Lower lobe of right lung (tissue), 2 donors: ENCODE results near the gene MOGAT1. TPM values are rescaled to one million over a fixed set of nuclear protein-coding genes. Genes with fewer than 3 reads are reported as not detected.

Experiments used
- ATAC-seq, 2 donors: fragments of 200-7000 bp; cut with Tn5 transposase; one replicate each; pipeline ENCODE4 v1.9.1; 2020 to 2022; ENCODE audit warnings: mild to moderate bottlenecking in 2 of 2, moderate library complexity in 2 of 2
- DNase-seq: peaks from one replicate; pipeline ENCODE4 v3.0.0-alpha.2; 2020
- H3K27ac ChIP-seq: fragments of 200-600 bp; one replicate; pipeline ENCODE4 v1.8.0; 2022
- H3K27me3 ChIP-seq: fragments of 200-600 bp; one replicate; pipeline ENCODE4 v1.8.0; 2022; ENCODE audit warnings: low read depth
- H3K36me3 ChIP-seq: fragments of 200-600 bp; one replicate; pipeline ENCODE4 v1.8.0; 2022; ENCODE audit warnings: mild to moderate bottlenecking
- H3K4me1 ChIP-seq: fragments of 200-600 bp; one replicate; pipeline ENCODE4 v1.8.0; 2022
- H3K4me3 ChIP-seq: fragments of 200-600 bp; one replicate; pipeline ENCODE4 v1.8.0; 2022; ENCODE audit warnings: mild to moderate bottlenecking
- H3K9me3 ChIP-seq: fragments of 200-600 bp; one replicate; pipeline ENCODE4 v1.8.0; 2022
- CTCF ChIP-seq: fragments of 200-600 bp; IDR thresholded peaks from one replicate; pipeline ENCODE4 v1.8.0; 2022; ENCODE audit warnings: antibody characterized with exemption, mild to moderate bottlenecking
- intact Hi-C: fragments of 100-400 bp; cut with DNase I; formaldehyde crosslinking; loops from one replicate; pipeline ENCODE4 v1.11.0; 2022
- total RNA-seq: library from RNA; stranded (reverse); fragmentation: NEBNext Ultra II Directional; extraction: Animal tissue kit (Norgen Biotek cat#: 25700); gene quantifications from one replicate; pipeline ENCODE4 v1.2.1, GENCODE V29; 2021
- donor health status: DM: no; HTN: yes; CAD: no; lungs with severe emphysema.

MOGAT1 gene
- total RNA-seq, 1 donor from 2014 or later = 3.2 TPM

DNA sequence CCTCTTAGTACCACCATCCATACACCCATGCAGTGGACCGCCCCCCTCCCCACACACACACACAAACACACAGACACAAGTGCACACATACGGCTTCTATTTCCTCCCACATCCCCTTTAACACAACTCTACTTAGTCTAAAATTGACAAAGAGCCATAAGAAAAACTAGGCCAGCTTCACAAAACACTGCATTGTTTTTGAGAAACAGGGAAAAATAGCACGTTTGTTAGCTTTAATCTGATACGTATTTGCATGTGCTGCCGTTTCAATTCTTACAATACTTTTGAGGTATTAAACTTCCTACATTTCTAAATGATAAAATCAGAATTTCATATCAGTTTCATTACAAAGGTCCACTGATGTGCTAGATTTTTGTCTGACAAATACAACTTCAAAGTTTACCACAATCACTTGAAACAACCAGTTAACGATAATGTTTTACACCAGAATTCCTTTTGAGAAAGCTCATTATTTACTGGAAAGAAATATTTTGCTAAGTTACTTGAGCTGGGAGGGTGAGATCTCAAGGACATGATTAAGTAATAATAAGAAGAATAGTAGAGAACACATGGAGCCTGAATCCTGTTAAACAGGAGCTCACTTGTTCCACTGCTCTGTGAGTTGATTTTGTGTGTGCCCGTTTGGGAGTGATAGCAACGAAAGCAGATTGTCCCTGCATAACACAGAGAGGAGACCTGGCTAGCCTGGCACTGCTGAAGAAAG lies 74.5 kb downstream of the MOGAT1 start:
- DNase-seq = no peak
- TF ChIP-seq CTCF = no peak

DNA sequence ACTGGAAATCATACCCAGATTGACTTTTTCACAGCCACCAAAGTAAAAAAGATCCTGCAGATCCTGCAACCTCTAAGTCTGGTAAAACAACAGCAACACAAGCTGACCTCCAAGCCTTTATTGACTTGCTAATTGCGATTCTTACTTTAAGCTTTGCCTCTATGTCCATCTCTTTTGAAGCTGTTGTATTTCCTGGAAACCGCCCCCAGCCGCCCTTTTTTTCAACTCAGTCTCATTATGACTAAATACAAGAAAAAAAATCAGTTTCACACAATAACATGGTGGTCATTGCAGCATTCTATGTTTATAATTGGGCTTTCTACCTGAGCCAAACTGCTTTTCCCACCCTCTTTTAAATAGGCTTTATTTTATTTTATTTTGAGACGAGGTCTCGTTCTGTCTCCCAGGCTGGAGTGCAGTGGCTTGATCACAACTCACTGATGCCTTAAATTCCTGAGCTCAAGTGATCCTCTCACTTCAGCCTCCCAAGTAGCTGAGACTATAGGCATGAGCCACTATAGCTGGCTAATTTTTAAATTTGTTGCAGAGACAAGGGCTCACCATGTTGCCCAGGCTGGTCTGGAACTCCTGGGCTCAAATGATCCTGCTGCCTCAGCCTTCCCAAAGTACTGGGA lies 76.2 kb downstream of the MOGAT1 start:
- no peak for TF ChIP-seq CTCF
- H3K9me3 ChIP-seq = no peaks in the 10 kb centered on the region
- no peak overlapping the region for H3K27ac ChIP-seq
- no peaks in the 10 kb centered on the region for H3K36me3 ChIP-seq
- intact Hi-C loops = no loop called here
- H3K27me3 ChIP-seq = no peaks in the 10 kb centered on the region
- no peak for ATAC-seq
- no peak for DNase-seq
- peaks cover 38% of the 10 kb centered on the region for H3K4me1 ChIP-seq
- no peak overlapping the region for H3K4me3 ChIP-seq

More for the DNA sequence above, 74.5 kb downstream of the MOGAT1 start:
- H3K27ac ChIP-seq = no peak overlapping the region
- ATAC-seq = peak; percentile 37 to 41
- H3K27me3 ChIP-seq = no peaks in the 10 kb centered on the region
- intact Hi-C loops = no loop called here
- no peaks in the 10 kb centered on the region for H3K9me3 ChIP-seq
- H3K36me3 ChIP-seq = no peaks in the 10 kb centered on the region
- H3K4me3 ChIP-seq = no peak overlapping the region
- peaks cover 38% of the 10 kb centered on the region for H3K4me1 ChIP-seq

- Histone ChIP-seq H3K4me1 (peaks cover 20% of the 10 kb centered on the region), H3K4me3 (no peak overlapping the region), H3K27ac (no peak overlapping the region), H3K27me3 (no peaks in the 10 kb centered on the region), H3K36me3 (no peaks in the 10 kb centered on the region), H3K9me3 (no peaks in the 10 kb centered on the region)
- intact Hi-C loops = no loop called here
- no peak for ATAC-seq
- no peak for DNase-seq
- TF ChIP-seq CTCF = no peak
Observed at GRCh38 chr2:222750533-222750932, 79.1 kb downstream of the MOGAT1 start.

DNA sequence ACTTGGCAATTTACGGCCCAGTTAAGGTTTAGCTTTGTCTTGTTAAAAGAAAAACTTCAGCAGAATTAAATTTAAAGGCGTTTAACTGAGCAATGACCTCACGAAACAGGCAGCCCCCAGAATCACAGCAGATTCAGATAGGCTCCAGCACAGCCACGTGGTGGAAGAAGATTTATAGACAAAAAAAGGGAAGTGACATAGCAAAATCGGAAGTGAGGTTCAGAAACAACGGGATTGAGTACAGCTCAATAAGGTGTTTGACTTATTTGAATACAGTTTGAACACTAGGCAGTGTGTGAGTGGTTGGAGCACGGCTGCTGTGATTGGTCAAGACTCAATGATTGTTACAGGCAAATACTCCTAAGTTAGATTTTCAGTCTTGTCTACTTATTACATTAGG lies 79.8 kb downstream of the MOGAT1 start:
- H3K27me3 ChIP-seq = no peaks in the 10 kb centered on the region
- H3K9me3 ChIP-seq = no peaks in the 10 kb centered on the region
- intact Hi-C loops = no loop called here
- ATAC-seq = no peak
- H3K4me3 ChIP-seq = no peak overlapping the region
- no peak for DNase-seq
- H3K36me3 ChIP-seq = no peaks in the 10 kb centered on the region
- H3K4me1 ChIP-seq = peaks cover 13% of the 10 kb centered on the region
- no peak overlapping the region for H3K27ac ChIP-seq
- TF ChIP-seq CTCF = no peak

DNA sequence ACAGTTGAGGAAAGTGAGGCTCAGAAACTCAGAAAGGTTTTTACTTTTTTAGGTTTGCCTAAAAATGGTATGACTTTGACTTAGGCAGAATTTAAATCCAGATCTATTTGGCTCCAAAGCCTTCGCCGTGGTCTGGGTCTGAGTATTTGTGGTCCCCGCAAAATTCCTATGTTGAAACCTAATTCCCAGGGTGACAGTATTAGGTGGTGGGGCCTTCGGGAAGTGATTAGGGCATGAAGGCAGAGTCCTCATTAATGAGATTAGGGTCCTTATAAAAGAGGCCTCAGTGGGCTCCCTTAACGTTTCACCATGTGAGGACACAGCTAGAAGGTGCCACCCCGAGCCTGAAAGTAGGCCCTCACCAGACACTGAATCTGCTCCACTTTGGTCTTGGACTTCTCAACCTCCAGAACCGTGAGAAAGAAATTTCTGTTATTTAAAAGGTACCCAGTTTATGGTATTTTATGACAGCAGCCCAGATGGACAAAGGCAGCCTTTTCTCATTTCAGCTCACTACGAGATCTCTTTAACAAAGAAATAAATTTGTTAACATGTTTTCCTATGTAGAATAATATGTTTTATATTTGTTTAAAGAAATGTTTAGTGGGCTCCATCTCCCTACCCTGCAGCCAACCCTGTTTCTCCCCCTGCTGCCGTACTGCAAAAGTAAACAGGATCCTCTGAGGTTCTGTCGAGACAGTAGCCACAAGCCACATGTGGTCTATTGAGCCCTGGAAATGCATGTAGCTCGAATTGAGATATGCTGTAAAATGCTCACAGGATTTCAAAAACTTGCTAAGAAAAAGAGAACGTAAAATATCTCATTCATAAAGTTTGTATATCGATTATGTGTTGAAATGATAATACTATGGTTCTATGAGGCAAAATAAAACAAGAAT lies 80.6 kb downstream of the MOGAT1 start:
- DNase-seq = no peak
- H3K27me3 ChIP-seq = no peaks in the 10 kb centered on the region
- intact Hi-C loops = no loop called here
- H3K9me3 ChIP-seq = no peaks in the 10 kb centered on the region
- peaks cover 9% of the 10 kb centered on the region for H3K4me1 ChIP-seq
- no peak overlapping the region for H3K27ac ChIP-seq
- no peak for TF ChIP-seq CTCF
- ATAC-seq = no peak
- no peaks in the 10 kb centered on the region for H3K36me3 ChIP-seq
- no peak overlapping the region for H3K4me3 ChIP-seq
